ENCODE results near the gene TFDP2. TPM values are rescaled to one million over a fixed set of nuclear protein-coding genes. Genes with fewer than 3 reads are reported as not detected.
"Not testable (repeated sequence)": the region's sequence is repeated elsewhere in the genome, so short reads cannot be mapped to it uniquely, and the experiment has no call there.

The TFDP2 gene
- total RNA-seq, 1 experiment from 2014 or later: 48.2 TPM

DNA sequence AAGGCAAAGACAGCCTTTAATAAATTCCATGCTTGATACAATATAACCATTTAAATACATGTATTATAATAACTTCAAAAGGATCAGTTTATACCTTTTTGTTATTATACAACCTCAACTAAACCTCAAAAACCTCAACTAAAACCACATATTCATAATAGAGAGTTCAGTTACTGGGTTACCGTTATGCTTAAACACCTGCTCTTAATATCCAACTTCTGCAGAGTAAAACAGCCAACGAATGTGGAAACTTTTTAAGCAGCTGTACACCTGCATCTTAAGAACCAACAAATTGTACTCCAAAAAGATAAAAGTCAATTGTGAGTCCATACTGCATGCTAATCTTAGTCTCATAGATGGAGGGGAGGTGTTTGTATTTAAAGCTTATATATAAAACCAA lies 53.5 kb downstream of the TFDP2 start:
- no peak overlapping the region; the same call in 1 of the 2 replicates for H3K27ac Mint-ChIP-seq
- no peaks in the 10 kb centered on the region for H3K36me3 Mint-ChIP-seq
- no peak for DNase-seq (ENCODE audit: low spot score)
- POLR2A ChIA-PET: no interaction called here
- H3K4me1 Mint-ChIP-seq: no peaks in the 10 kb centered on the region
- CTCF ChIA-PET: no interaction called here
- ATAC-seq: no peak
- H3K4me3 Mint-ChIP-seq: no peak overlapping the region
- H3K9me3 Mint-ChIP-seq: no peaks in the 10 kb centered on the region
- TF ChIP-seq RELA (CRISPR knock-in tag; IDR thresholded peaks at IDR 0.05; ENCODE audit: borderline replicate concordance) (no peak), CBFB (CRISPR knock-in tag; IDR thresholded peaks at IDR 0.05; ENCODE audit: low read depth) (no peak), FOXP4 (CRISPR knock-in tag; IDR thresholded peaks at IDR 0.05) (no peak), NFYB (CRISPR knock-in tag; conservative IDR thresholded peaks at IDR 0.05; ENCODE audit: low read depth) (no peak), IRF1 (CRISPR knock-in tag; IDR thresholded peaks at IDR 0.05) (no peak), PREB (CRISPR knock-in tag; IDR thresholded peaks at IDR 0.05; ENCODE audit: borderline replicate concordance) (no peak), ATF1 (CRISPR knock-in tag; IDR thresholded peaks at IDR 0.05) (no peak), MXD4 (CRISPR knock-in tag; IDR thresholded peaks at IDR 0.05; ENCODE audit: borderline replicate concordance) (no peak), ZNF423 (CRISPR knock-in tag; IDR thresholded peaks at IDR 0.05) (no peak), ATF2 (CRISPR knock-in tag; IDR thresholded peaks at IDR 0.05; ENCODE audit: borderline replicate concordance, low read depth) (no peak), IRF2 (CRISPR knock-in tag; IDR thresholded peaks at IDR 0.05; ENCODE audit: borderline replicate concordance, low read depth) (no peak), ZNF396 (CRISPR knock-in tag; IDR thresholded peaks at IDR 0.05; ENCODE audit: borderline replicate concordance) (no peak)
- TF ChIP-seq, protein P1, sequence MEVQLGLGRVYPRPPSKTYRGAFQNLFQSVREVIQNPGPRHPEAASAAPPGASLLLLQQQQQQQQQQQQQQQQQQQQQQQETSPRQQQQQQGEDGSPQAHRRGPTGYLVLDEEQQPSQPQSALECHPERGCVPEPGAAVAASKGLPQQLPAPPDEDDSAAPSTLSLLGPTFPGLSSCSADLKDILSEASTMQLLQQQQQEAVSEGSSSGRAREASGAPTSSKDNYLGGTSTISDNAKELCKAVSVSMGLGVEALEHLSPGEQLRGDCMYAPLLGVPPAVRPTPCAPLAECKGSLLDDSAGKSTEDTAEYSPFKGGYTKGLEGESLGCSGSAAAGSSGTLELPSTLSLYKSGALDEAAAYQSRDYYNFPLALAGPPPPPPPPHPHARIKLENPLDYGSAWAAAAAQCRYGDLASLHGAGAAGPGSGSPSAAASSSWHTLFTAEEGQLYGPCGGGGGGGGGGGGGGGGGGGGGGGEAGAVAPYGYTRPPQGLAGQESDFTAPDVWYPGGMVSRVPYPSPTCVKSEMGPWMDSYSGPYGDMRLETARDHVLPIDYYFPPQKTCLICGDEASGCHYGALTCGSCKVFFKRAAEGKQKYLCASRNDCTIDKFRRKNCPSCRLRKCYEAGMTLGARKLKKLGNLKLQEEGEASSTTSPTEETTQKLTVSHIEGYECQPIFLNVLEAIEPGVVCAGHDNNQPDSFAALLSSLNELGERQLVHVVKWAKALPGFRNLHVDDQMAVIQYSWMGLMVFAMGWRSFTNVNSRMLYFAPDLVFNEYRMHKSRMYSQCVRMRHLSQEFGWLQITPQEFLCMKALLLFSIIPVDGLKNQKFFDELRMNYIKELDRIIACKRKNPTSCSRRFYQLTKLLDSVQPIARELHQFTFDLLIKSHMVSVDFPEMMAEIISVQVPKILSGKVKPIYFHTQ (CRISPR knock-in tag; IDR thresholded peaks at IDR 0.05): no peak
- TF ChIP-seq, protein P2, sequence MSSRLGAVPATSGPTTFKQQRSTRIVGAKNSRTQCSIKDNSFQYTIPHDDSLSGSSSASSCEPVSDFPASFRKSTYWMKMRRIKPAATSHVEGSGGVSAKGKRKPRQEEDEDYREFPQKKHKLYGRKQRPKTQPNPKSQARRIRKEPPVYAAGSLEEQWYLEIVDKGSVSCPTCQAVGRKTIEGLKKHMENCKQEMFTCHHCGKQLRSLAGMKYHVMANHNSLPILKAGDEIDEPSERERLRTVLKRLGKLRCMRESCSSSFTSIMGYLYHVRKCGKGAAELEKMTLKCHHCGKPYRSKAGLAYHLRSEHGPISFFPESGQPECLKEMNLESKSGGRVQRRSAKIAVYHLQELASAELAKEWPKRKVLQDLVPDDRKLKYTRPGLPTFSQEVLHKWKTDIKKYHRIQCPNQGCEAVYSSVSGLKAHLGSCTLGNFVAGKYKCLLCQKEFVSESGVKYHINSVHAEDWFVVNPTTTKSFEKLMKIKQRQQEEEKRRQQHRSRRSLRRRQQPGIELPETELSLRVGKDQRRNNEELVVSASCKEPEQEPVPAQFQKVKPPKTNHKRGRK (CRISPR knock-in tag; IDR thresholded peaks at IDR 0.05; ENCODE audit: borderline replicate concordance): no peak
- no peaks in the 10 kb centered on the region for H3K27me3 Mint-ChIP-seq (ENCODE audit: low read depth)

GRCh38 chr3:142088925-142089324 lies 60.4 kb downstream of the TFDP2 start:
- ChIA-PET POLR2A (interaction anchor here (0.7 to 1.0 kb wide), 2 partner anchors 12 to 41 kb away, joined by 3 to 6 read pairs; no protein-coding TSS in a partner anchor), CTCF (interaction anchor here (0.7 kb wide), 1 partner anchor 647 kb away, joined by 3 read pairs; no protein-coding TSS in a partner anchor)
- H3K27ac Mint-ChIP-seq; DNase-seq (ENCODE audit: low spot score); H3K4me1 Mint-ChIP-seq; ATAC-seq; H3K36me3 Mint-ChIP-seq; H3K4me3 Mint-ChIP-seq; H3K27me3 Mint-ChIP-seq (ENCODE audit: low read depth); H3K9me3 Mint-ChIP-seq: not testable (repeated sequence)
- TF ChIP-seq EMX1 (CRISPR knock-in tag; IDR thresholded peaks at IDR 0.05): 0 out of 2 replicates have a peak, but pooled peaks have one; percentile 48

All from WTC11 (cell line).